Activated T-cell treated with anti-CD3 and anti-CD28 coated beads for 24 hours (primary cell): ENCODE results near the gene SUGP2.
"Not testable (repeated sequence)": the region's sequence is repeated elsewhere in the genome, so short reads cannot be mapped to it uniquely, and the experiment has no call there.

Experiments
- DNase-seq: peaks from one replicate; pipeline ENCODE4 v3.0.0-alpha.2; 2020; ENCODE audit warnings: low read depth

SUGP2 gene

GRCh38 chr19:18990128-18990708 is 43.1 kb downstream of the SUGP2 start:
- no peak for DNase-seq

- DNase-seq, result no peak
These were observed 44.0 kb downstream of the SUGP2 start for GRCh38 chr19:18989316-18989715.

- DNase-seq, result no peak
These were observed 45.9 kb downstream of the SUGP2 start for GRCh38 chr19:18987456-18987855.

- DNase-seq, result no peak
These were observed 48.1 kb downstream of the SUGP2 start for GRCh38 chr19:18985257-18985656.

- no peak for DNase-seq
These were observed 49.1 kb downstream of the SUGP2 start for GRCh38 chr19:18984251-18984650.

GRCh38 chr19:18982669-18983068 is 50.6 kb downstream of the SUGP2 start:
- DNase-seq, result no peak

GRCh38 chr19:18980432-18981020 is 52.8 kb downstream of the SUGP2 start:
- DNase-seq, result no peak

GRCh38 chr19:18978616-18979015 is 54.7 kb downstream of the SUGP2 start:
- DNase-seq, result no peak

- DNase-seq, result no peak
These were observed 57.4 kb downstream of the SUGP2 start for GRCh38 chr19:18975869-18976268.

- DNase-seq, result no peak
These were observed 58.3 kb downstream of the SUGP2 start for GRCh38 chr19:18975011-18975410.

- DNase-seq, result no peak
These were observed 60.5 kb downstream of the SUGP2 start for GRCh38 chr19:18972851-18973250.

- DNase-seq, result no peak
These were observed 61.0 kb downstream of the SUGP2 start for GRCh38 chr19:18972301-18972811.

GRCh38 chr19:18969931-18970659 is 63.2 kb downstream of the SUGP2 start:
- no peak for DNase-seq

- DNase-seq, result no peak
These were observed 65.8 kb downstream of the SUGP2 start for GRCh38 chr19:18967358-18968146.

GRCh38 chr19:18966307-18966706 is 67.0 kb downstream of the SUGP2 start:
- DNase-seq, result no peak

- DNase-seq, result no peak
These were observed 69.2 kb downstream of the SUGP2 start for GRCh38 chr19:18964121-18964520.

GRCh38 chr19:18961767-18962620 is 71.3 kb downstream of the SUGP2 start:
- DNase-seq, result no peak

- no peak for DNase-seq
These were observed 72.9 kb downstream of the SUGP2 start for GRCh38 chr19:18960370-18960769.

- no peak for DNase-seq
These were observed 78.3 kb downstream of the SUGP2 start for GRCh38 chr19:18955042-18955441.

- no peak for DNase-seq
These were observed 79.2 kb downstream of the SUGP2 start for GRCh38 chr19:18954094-18954493.

GRCh38 chr19:18952364-18953003 is 80.8 kb downstream of the SUGP2 start:
- DNase-seq, result not testable (repeated sequence)
